ES-I3 (cell line): ENCODE data around the gene STX3.
A peak's percentile ranks its signal among the peaks of the same experiment; 100 is the strongest.
"Not testable (repeated sequence)": the region's sequence is repeated elsewhere in the genome, so short reads cannot be mapped to it uniquely, and the experiment has no call there.

Experiments used
- H3K36me3 ChIP-seq: 2 replicates; pipeline ENCODE4 v1.6.1; 2013; ENCODE audit warnings: mild to moderate bottlenecking, low read length, control low read depth, moderate library complexity; ENCODE audit not compliant: insufficient read depth
- H3K4me1 ChIP-seq: 2 replicates; pipeline ENCODE4 v1.6.1; 2013; ENCODE audit warnings: mild to moderate bottlenecking, control low read depth, low read length; ENCODE audit not compliant: insufficient read depth
- H3K9ac ChIP-seq: 2 replicates; pipeline ENCODE4 v1.6.1; 2013; ENCODE audit warnings: low read depth, mild to moderate bottlenecking, low read length, moderate library complexity
- H3K9me3 ChIP-seq: 2 replicates; pipeline ENCODE4 v1.6.1; 2013; ENCODE audit warnings: mild to moderate bottlenecking, low read length, moderate library complexity; ENCODE audit not compliant: control insufficient read depth, insufficient read depth

The STX3 gene

DNA sequence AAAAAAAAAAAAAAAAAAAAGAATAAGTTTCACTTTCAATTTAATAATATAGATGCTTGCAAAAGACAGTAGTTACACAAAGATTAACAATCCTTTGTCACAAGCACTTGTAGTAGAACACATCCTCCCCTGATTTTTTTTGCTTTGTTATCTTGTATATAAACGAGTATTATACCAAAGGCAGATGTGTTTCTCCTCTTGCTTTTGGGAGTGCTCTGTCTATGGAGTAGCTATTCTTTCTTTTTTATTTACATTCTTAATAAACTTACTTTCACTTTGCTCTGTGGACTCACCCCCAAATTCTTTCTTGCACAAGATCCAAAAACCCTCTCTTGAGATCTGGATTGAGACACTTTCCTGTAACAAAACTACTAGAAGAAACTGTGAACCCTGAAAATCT, 58.8 kb downstream of the STX3 start:
- Histone ChIP-seq H3K9ac (no peak overlapping the region), H3K9me3 (no peaks in the 10 kb centered on the region; the same call in 1 of the 2 replicates), H3K36me3 (no peaks in the 10 kb centered on the region), H3K4me1 (peaks cover 25% of the 10 kb centered on the region)

DNA sequence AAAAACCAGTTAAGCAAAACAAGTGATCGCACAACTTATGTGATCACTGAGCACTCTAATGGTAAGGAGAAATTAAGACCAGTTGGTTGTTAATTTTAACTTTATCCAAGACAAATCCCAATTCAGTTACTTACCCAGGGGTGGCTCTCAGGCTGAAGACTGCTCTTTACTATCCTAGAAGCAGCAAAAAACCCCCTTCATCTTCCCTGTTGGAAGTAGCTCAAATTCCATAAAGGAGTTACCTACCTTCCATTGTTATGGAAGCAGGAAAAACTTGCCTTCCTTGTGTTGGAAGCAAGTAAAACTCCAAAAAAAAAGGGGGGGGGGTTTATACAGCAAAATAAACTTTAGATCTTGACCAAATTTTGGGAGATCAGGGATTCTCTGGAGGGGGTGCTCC, 60.6 kb downstream of the STX3 start:
- H3K9ac ChIP-seq: peak overlapping the region; percentile 17; the same call in 1 of the 2 replicates
- H3K4me1 ChIP-seq: peaks cover 25% of the 10 kb centered on the region
- H3K9me3 ChIP-seq: no peaks in the 10 kb centered on the region; the same call in 1 of the 2 replicates
- H3K36me3 ChIP-seq: no peaks in the 10 kb centered on the region

DNA sequence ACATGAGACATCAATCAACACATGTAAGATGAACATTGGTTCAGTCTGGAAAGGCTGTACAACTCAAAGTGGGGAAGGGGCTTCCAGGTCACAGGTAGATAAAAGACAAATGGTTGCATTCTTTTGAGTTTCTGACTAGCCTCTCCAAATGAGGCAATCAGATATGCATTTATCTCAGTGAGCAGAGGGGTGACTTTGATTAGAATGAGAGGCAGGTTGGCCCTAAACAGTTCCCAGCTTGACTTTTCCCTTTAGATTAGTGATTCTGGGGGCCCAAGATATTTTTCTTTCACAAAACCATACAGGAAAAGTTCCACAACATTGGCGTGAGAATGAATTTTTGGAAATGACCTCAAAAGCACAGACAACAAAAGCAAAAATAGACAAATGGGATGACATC, 61.3 kb downstream of the STX3 start:
- not testable (repeated sequence) for H3K36me3 ChIP-seq, H3K9me3 ChIP-seq, H3K9ac ChIP-seq
- H3K4me1 ChIP-seq: peaks cover 25% of the 10 kb centered on the region

DNA sequence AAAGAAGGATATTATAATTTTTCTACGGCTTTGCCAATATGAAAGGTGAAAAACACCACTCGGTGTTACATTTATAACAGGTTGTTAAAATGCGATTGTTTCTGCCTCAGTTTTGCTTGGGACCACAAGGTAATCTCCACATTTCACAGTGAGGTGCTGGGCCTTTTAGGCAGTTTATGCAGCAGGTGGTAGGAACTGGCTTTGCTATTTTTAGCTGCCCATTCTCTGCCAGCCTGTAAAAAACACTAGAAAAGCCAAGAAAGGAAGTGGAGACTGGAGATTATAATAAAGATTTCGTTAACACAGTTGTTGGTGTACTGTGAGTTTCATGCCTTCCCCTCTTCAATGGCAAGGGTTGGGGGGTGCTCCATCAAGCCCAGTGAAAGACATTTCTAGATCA, 63.4 kb downstream of the STX3 start:
- H3K4me1 ChIP-seq: peaks cover 25% of the 10 kb centered on the region
- H3K36me3 ChIP-seq: no peaks in the 10 kb centered on the region
- no peak overlapping the region for H3K9ac ChIP-seq
- no peaks in the 10 kb centered on the region for H3K9me3 ChIP-seq

DNA sequence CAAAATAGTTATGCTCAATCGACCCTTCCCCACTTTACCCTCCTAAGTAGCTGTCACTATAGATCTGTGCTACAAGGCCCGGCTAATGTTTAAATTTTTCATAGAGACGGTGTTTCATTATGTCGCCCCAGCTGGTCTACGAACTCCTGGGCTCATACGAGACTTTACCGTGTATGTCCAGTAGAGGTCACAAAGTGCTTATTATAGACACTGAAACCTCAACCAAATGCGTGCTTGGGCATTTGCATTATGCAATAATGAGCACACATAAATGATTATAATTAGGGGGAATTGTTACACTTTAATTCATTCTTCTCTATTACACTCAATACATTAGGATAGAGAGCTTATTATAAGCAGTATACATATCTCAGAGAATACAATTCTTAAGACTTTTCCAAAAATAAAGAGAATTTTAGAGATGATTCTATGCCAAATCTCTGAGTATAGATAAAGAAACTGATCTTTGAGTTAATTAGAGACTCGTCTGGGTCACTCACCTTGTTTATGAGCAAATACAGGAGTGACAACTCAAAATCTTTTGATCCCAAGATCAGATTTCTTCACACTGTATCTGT, 67.9 kb downstream of the STX3 start:
- H3K9ac ChIP-seq: no peak overlapping the region
- no peaks in the 10 kb centered on the region for H3K4me1 ChIP-seq
- no peaks in the 10 kb centered on the region for H3K36me3 ChIP-seq
- no peaks in the 10 kb centered on the region for H3K9me3 ChIP-seq

DNA sequence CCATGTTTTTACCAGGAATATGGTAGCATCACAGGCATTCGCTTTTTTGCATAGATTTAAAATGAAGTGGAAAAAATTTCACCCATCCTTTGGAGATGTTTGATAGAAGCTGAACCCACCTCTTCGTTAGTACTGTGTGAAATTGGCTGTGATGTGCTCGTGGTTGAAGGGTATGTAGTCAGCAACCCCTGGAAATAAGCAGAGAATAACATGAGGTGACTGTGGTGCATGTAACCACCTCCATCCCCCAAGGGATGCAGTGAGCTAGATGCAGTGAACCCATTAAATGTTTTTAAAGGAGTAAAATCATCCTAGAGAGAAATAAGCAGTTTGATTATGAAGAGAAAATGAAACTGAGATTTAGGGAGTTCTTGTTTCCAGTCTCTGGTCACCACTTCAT, 74.2 kb downstream of the STX3 start:
- Histone ChIP-seq H3K4me1 (no peaks in the 10 kb centered on the region), H3K9ac (no peak overlapping the region), H3K36me3 (no peaks in the 10 kb centered on the region), H3K9me3 (no peaks in the 10 kb centered on the region)

DNA sequence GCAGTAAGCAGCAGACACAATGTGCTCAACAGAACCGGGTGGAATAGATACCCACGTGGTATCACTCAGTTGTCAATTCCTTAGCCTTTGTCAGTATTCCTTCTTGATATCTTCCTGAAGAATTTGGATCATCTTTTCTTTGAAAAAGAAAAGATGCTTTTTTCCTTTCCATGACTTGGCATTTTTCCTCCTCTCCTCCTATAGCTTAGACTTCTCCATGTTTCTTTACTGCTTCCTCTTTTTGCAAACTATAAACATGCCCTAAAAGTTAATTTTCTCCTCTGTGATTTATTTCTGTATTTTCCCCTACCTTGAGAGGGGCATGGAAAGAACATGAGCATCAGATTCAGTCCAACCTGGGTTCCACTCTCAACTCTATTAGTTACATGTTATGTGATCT, 78.4 kb downstream of the STX3 start:
- Histone ChIP-seq H3K9ac (no peak overlapping the region), H3K36me3 (no peaks in the 10 kb centered on the region), H3K9me3 (no peaks in the 10 kb centered on the region), H3K4me1 (no peaks in the 10 kb centered on the region)

DNA sequence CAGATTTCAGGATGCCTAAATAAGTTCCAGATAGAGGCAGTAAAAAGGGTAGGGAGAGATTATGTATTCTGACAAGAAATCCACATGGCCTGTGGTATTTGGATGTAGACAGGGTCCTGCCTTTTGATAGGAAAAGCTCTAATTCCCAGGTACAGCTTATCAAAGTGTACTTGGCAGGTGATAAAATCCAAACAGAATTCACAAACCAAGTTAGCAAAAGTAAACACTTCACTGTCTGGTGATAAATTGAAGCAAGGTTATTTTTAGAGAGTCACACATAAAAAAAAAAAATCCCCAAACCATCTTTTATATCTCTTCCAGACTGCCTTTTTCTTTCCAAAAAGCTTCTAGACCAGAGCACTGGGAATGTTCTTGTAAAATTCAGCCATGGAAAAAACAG, 84.4 kb downstream of the STX3 start:
- no peaks in the 10 kb centered on the region for H3K4me1 ChIP-seq
- H3K9ac ChIP-seq: no peak overlapping the region
- H3K9me3 ChIP-seq: no peaks in the 10 kb centered on the region
- no peaks in the 10 kb centered on the region for H3K36me3 ChIP-seq

DNA sequence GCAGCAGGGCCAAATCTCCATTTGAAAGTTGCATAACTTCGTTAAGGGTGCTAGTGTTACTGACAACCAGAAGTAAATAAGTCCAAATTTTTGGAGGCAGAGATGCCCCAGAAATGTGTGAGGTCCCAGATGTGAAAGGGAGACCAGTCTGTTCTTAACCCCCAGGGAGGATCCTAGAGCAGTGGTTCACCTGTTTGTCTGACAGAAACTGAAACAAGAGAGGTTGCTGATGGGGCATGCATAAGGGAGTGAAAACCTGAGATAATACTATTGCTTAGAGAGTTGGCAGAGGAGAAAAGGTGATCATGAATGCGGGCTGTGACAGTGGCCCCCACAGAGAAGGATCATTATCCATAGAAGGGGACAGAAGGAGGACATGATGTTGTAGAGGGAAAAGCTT, 86.3 kb downstream of the STX3 start:
- Histone ChIP-seq H3K4me1 (no peaks in the 10 kb centered on the region), H3K9me3 (no peaks in the 10 kb centered on the region), H3K9ac (no peak overlapping the region), H3K36me3 (no peaks in the 10 kb centered on the region)

DNA sequence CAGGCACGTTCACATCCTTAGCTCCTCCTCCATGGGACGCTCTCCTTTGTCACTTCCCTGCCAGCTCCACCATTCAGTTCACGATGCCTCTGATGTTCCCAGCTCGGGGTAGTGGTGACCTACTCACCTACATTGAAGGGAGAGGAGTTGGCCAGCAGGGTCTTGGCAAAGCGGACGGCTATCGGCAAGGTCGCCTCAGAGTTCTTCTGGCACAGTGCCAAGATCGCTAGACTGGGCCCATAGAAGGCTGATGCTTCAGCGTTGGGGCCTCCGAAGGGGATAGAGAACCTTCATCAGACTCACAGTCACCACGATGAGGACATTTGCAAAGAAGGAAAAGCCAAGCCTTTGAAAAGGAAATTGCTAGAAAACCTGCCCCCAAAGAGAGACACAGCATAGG, 87.1 kb downstream of the STX3 start:
- Histone ChIP-seq H3K36me3 (no peaks in the 10 kb centered on the region), H3K4me1 (no peaks in the 10 kb centered on the region), H3K9me3 (no peaks in the 10 kb centered on the region), H3K9ac (no peak overlapping the region)

DNA sequence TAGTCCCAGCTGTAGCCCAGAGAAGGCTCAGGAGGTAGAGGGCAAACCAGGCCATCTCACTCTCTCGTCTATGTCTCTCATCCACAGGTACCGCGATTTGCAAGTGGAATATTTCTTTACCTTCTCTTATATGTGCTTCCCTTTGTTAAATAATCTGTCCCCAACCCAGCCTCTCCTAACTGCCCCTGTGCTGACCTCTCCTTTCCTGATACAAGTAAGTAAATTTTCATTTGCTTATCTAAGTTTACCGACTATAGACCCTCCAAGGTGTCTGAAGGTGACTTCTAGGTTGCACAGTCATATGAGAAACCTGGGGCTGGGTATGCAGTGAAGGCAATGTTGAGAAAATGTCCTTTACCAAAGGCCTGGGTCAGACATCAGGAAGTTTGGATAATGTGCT, 90.2 kb downstream of the STX3 start, which contains the start of gene CBLIF:
Gene CBLIF (minus strand): TSS at position 101 of the 400 bp plus-strand sequence. CDS start 46 bp downstream, at position 55.
- H3K4me1 ChIP-seq: no peaks in the 10 kb centered on the region
- H3K36me3 ChIP-seq: no peaks in the 10 kb centered on the region
- H3K9ac ChIP-seq: no peak within 1 kb of the TSS
- no peaks in the 10 kb centered on the region for H3K9me3 ChIP-seq

DNA sequence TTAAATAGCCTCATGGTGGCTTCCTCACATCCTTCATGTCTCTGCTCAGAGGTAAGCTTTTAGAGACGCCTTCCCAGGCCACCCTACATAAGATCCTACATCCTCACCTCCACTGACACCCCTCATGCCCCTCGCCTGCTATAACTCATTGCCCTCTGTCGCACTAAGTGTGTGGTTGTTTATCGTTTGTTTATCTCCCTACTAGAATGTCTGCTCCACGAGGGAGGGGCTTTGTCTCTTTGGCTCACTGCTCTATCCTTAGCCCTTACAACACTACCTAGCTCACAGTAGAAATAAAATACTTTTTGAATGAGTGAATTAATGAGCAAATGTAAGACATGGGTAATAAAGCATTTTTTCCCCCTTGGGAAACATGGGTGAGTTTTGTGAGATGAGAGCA, 91.4 kb downstream of the STX3 start:
- Histone ChIP-seq H3K4me1 (no peaks in the 10 kb centered on the region), H3K36me3 (no peaks in the 10 kb centered on the region), H3K9me3 (no peaks in the 10 kb centered on the region), H3K9ac (no peak overlapping the region)

DNA sequence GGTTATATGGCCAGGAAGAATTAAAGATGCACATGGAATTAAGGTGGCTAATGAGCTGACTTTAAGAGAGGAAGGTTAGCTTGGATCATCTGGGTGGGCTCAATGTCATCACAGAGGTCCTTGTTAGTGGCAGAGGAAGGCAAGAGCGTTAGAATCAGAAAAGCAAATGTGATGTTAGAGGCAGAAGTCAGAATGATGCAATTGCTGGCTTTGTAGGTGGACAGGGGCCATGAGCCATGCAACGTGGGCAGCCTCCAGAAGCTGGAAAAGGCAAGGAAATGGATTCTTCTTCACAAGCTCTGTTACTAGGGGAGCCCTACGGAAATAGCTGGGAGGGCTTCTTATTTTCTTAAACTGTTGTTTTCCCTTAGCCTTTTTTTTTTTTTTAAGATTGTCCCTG, 92.5 kb downstream of the STX3 start:
- Histone ChIP-seq H3K9me3 (no peaks in the 10 kb centered on the region), H3K4me1 (no peaks in the 10 kb centered on the region), H3K36me3 (no peaks in the 10 kb centered on the region), H3K9ac (no peak overlapping the region)

DNA sequence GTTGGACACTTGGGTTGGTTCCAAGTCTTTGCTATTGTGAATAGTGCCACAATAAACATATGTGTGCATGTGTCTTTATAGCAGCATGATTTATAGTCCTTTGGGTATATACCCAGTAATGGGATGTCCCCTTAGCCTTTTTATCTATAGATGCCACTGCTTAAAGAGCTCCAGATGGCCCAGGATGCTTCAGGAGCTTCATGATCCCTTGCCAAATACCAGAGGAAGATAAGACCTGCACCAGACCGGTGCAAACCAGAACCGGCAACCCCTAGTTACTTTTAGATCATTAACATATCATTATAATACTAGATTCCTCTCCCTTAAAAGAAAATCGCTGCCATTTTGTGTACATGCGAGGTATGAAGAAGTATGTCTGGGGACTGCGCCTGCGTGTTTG, 93.3 kb downstream of the STX3 start:
- H3K9me3 ChIP-seq, H3K9ac ChIP-seq, H3K4me1 ChIP-seq, H3K36me3 ChIP-seq: not testable (repeated sequence)

DNA sequence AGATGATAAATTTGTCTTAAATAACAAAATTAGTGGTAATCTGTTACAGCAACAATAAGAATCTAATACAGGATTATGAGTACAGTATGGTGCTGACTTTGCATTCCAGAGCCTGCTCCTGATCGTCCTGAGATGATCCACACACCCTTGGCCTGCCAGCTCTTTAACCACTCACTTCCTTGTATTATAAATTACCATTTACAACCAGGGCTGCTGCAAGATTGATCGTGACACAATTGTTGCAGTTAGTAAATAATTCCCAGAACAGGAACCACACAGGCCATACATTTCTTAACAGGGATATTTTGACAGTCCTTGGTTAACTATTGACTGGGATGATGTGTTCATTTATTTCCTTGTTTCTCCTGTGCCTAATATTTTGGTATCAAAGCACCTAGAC, 94.0 kb downstream of the STX3 start:
- Histone ChIP-seq H3K9ac (no peak overlapping the region), H3K9me3 (no peaks in the 10 kb centered on the region), H3K4me1 (no peaks in the 10 kb centered on the region), H3K36me3 (no peaks in the 10 kb centered on the region)

DNA sequence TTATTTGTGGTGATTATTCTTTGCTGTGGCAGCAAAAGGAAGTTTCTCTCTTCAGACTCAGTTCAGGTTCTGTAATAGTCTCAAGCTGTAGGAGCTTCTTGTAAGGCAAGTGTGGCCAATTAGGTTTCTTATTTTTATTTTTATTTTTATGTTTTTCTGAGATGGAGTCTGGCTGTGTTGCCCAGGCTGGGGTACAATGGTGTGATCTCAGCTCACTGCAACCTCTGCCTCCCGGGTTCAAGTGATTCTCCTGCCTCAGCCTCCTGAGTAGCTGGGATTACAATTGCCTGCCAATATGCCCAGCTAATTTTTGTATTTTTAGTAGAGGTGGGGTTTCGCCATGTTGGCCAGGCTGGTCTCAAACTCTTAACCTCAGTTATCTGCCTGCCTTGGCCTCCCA, 94.4 kb downstream of the STX3 start:
- not testable (repeated sequence) for H3K4me1 ChIP-seq, H3K36me3 ChIP-seq, H3K9me3 ChIP-seq, H3K9ac ChIP-seq
